ENCODE data around the gene GUCA1A. TPM values are rescaled to one million over a fixed set of nuclear protein-coding genes. Genes with fewer than 3 reads are reported as not detected.

GUCA1A gene
- polyA plus RNA-seq (ENCODE audit: insufficient read length in 3 of 3) = under 1 TPM; 0.15 to 0.23 (median 0.19) TPM
- long read RNA-seq, donor 1 = 0 reads
- long read RNA-seq, donor 2 = 0 reads
- long read RNA-seq, donor 3 = 0 reads
- long read RNA-seq, donor 4 = 0 reads
- long read RNA-seq, donor 5 = 0 reads
- long read RNA-seq, donor 6, partial matches to known transcripts = 12 of 12 reads
- long read RNA-seq, donor 6, other reads (novel, unspliced or antisense) = 0 of 12 reads
- long read RNA-seq, donor 7 = 0 reads
- long read RNA-seq, donor 8 = 0 reads
- long read RNA-seq, donor 9 = 0 reads
- long read RNA-seq, donor 10 = 0 reads
- long read RNA-seq, donor 11 = 0 reads
- long read RNA-seq, donor 12 = 0 reads
- long read RNA-seq, donor 13 = 0 reads
- long read RNA-seq, donor 14 = 0 reads
- long read RNA-seq, donor 15 = 0 reads
- long read RNA-seq, donor 16 = 0 reads

DNA sequence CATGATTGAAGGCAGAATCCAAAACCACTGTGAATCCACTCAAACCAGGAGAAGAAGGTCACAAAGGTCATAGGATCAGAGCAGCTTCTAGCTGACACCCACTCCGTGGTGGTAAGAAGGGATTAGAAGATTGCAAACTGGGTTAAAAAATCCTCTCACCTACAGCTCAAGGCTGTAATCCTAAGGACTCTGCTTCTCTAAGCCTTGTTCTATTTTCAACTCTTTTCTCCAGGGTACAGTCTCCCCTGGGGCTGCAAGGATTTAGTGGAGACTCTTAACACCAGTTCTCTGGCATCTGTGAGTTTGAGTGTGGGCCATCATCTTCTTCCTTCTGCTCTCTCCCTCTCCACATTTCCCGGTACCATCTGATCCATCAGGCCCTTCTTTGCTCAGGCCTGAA lies at the start of gene GUCA1A:
TSS of gene GUCA1A (plus strand) at position 264 of the 400 bp plus-strand sequence. CDS start 250 bp downstream, outside the sequence.
- no peak for DNase-seq (ENCODE audit: extremely low read depth in 1 of 11, low read depth in 9 of 11, low spot score in 4 of 11)

DNA sequence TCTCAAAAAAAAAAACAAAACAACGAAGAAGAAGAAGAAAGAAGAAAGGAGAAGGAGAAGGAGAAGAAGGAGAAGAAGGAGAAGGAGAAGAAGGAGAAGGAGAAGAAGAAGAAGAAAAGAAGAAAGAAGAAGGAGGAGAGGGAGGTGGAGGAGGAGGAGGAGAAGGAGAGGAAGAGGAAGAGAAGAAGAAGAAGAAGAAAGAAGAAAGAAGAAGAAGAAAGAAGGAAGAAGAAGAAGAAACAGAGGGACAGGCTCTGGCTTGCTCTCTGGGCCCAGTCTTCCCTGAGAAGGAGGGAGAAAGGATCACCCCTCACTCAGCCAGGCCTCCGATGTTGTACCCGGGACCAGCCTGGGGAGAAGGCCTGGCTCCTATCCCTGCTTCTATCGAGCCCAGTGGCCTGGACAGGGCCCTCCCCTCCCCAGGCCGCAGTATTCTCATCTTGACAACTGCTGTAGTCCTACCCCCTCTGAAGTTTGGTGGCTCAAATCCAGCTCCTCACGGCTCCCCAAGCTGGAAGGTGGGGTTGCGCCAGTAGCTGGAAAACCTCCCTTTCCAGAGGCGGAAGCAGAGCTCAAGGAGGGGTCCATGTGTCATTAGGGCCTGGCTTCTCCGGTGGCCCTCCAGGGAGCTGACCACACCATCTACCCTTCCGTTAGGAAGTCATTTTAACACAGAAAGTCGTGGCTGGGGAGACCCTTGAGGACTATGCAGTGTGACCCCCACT lies 49.6 kb upstream of the GUCA1A start:
- no peak for DNase-seq (ENCODE audit: extremely low read depth in 1 of 11, low read depth in 9 of 11, low spot score in 4 of 11)

DNA sequence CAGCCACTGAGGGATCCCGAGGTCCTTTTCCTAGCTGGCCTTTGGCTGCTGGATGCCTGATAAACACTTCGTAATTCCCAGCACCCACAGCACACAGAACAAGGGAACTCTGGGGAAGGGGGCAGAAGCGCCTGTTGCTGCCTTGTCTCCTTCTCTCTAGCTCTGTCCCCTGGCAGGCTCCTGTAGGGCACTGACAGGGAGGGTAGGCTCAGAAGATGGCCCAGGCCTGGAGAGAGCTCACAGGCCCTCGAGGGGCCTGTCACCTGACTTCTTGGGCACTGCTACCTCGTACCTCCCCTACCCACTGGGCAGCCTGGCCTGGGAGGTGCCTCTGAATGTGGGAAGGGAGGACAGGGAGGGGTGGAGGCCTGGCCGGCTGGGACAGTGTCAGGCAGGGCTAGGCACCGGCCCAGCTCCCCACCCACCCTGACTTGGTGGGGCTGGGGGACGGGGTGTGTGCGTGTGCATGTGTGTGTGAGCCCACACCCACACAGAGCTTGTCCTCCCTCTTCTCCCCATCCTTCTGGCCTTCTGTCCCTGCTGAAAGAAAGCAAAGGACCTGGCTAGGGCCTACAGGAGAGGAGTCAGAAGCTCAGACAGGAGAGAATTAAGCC lies 48.8 kb upstream of the GUCA1A start:
- no peak for DNase-seq (ENCODE audit: extremely low read depth in 1 of 11, low read depth in 9 of 11, low spot score in 4 of 11)

DNA sequence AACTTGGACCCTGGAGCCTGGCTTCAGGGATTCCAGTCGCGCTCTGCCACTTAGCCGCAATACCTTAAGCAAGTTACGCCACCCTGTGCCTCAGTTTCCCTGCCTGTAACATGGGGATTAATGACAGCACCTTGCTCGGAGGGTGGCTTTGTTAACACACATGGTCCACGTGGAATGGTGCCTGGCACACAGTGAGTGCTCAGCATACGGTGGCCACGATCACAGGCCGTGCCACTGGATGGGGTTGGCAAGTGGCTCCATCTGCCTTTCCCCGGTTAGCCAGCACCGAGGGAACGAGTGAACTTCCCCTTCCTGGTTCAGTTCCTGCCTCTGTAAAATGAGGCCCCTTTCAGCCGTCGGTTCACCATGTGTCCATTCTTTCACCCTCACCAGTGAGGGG lies 47.9 kb upstream of the GUCA1A start:
- no peak for DNase-seq (ENCODE audit: extremely low read depth in 1 of 11, low read depth in 9 of 11, low spot score in 4 of 11)

DNA sequence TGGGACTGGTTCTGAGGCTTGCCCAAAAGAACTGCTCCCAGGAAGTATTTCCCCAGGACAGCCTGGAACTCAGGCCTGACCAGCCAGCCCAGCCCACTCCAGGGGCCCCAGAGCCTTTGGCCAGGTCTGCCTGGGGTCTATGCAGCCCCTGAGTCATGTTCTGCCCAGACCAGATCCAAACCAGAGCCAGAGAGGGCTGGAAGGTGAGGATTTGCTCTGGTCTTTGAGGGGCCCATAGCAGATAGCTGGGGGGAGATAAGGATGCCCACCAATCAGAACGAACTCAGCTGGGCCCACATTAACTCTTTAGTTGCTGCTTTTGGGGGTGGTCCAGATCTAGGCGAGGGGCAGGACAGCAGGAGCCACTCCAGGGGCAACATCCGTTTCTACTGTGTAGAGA lies 47.5 kb upstream of the GUCA1A start:
- DNase-seq (ENCODE audit: extremely low read depth in 1 of 11, low read depth in 9 of 11, low spot score in 4 of 11) = no peak

DNA sequence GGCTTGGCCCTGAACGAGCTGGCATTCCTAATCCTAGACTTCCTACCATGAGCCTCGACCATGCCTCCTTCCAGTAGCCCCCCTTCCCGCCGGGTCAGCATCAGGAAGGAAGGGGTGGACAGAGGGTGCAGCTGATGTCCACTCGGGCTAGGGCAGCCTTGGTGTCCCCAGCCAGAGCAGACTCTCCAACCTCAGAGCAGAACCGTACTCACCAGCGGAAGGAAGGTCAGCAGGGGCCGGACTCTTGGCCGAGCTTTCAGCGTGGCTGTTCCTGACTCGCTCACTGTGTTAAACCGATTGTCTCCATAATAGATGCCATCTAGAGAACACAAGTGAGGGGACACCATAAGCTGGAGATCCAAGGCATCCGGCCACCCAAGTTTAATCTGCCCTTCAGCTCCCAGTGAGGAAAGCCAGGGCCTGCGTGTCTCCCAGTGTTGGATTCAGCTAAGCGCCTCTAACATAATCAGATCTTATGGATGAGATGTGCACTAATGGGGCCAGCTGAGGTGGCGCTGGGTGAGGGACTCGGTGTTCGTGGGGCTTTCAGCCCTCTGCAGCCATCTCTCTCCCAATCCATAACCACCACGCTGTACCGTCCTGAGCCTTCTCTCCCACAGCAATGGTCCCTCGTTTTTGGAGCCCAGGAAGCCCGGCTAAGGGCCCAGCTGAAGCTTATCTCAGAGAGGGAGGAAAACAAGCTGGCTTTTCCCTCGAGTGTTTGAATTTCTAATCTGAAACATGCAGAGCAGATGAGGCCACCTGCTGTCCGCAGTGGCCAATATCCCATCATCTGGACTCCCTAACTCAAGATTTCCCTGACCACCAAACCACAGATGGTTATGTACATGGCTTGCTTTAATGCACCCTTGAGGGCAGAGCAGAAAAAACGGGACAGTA lies 44.5 kb upstream of the GUCA1A start:
- DNase-seq (ENCODE audit: extremely low read depth in 1 of 11, low read depth in 9 of 11, low spot score in 4 of 11) = no peak

DNA sequence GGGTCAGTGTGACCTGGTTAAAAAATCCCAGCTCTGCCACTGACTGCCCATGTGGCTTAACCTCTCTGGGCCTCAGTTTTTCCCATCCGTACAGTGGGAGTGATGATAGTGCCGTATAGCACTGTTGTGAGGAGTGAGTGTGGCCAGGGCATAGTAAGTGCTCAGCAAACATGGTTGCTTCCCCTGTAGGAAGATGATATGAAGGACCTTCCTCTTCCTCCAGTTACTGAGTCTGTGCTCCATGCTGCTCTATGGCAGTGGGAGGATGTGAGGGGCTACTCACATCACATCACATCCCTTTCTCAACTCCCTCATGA lies 43.8 kb upstream of the GUCA1A start:
- no peak for DNase-seq (ENCODE audit: extremely low read depth in 1 of 11, low read depth in 9 of 11, low spot score in 4 of 11)

DNA sequence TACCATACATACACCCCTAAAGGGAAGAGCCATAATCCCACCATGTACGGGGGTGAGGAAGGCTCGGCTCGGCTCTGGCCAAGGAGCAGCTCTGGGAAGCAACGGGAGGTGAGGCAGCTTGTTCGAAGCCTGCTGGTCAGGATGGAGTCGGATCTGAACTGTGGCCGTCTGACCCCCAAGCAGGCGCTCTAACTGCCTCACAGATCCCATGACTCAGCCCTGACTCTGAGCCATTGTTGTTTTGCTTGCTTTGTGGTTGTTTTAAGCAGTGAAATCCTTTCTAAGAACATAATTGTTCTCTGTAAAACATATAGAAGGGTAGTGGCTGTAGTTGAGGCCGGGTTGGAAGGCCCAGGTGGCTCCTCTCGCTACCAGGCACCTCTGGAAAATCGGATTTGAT lies 41.6 kb upstream of the GUCA1A start:
- DNase-seq (ENCODE audit: extremely low read depth in 1 of 11, low read depth in 9 of 11, low spot score in 4 of 11) = no peak

DNA sequence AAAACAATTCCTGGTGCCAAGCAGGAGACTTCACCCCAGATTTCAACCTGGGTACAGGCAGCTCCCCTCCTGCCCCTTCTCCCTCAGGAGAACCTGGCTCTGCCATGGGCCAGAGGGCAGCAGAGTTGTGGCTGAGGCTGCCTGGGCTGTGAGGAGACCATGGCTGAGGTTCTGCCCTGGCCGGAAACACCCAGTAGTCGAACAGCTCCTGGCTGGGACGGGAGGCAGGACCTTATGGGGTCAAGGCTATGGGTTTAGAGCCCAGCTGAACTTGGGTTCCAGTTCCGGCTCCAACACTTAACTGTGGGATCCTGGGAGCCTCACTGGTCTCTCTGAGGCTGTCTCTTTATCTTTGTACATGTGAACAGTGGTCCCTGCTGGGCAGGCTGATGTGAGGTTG lies 39.2 kb upstream of the GUCA1A start:
- DNase-seq (ENCODE audit: extremely low read depth in 1 of 11, low read depth in 9 of 11, low spot score in 4 of 11) = no peak

DNA sequence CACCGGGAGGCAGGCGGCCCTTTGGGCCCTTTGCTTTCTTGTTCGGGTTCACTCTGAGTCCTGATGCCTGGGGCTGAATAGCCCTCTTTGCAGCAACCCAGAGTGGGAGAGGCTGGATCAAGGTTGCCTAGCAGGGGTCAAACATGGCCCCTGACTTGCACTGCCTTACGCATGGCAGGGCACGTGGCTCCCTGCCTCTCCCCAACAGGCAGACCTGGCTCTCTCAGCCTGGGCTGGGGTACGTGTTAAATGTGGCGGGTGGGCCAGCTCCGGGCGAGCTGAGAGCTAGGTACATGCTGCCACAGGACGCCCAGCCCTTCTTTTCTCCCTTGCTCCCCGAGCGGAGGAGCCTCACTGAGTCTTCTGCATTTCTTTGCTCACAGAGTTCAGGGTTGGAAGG lies 38.0 kb upstream of the GUCA1A start:
- no peak for DNase-seq (ENCODE audit: extremely low read depth in 1 of 11, low read depth in 9 of 11, low spot score in 4 of 11)

DNA sequence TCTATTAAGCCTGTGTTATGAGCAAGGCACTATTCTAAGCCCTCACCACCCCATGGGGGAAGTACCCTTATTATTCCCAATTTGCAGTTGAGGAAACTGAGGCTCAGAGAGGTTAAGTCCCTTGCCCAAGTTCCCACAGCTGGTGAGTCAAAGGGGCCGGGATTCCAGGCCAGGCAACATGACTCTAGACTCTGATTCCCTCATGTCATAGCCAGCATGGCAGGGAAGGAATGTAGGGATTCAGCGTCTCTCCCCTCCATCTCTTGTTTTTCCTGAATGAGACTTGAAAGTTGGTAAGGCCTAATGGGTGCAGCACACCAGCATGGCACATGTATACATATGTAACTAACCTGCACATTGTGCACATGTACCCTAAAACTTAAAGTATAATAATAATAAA lies 37.4 kb upstream of the GUCA1A start:
- no peak for DNase-seq (ENCODE audit: extremely low read depth in 1 of 11, low read depth in 9 of 11, low spot score in 4 of 11)

DNA sequence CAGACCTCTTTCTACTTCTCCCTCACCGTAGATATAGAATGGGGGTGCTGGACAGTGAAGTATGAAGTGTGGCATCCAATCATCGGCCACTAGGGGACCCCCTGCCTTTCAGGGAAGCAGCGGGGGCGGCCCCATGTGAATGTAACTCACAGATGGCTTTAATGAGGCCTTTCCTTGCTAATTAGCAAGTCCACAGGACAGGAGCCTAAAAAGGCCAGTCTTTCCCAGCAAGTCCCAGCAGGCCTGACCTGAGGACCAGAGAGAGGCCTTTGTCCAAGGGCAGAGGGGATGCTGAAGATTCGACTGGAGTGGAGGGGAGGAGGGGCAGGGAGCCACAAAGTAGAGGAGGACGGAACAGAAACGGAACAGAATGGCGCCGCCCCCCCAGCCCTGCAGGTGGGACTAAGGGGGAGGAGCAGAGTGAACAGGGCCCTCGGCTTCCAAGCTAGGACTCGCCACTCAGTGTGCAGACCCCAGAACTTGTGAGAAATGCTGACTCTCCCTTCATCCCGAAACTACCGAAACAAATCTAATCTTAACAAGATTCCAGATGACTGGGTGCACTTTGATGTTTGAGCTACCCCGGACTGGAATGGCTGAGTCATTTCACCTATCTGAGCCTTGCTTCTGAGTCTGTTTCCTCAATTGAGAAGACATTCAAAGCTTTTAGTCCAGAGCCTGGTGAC lies 36.5 kb upstream of the GUCA1A start:
- DNase-seq (ENCODE audit: extremely low read depth in 1 of 11, low read depth in 9 of 11, low spot score in 4 of 11) = peak in 1 of 11 donors; percentile 24

DNA sequence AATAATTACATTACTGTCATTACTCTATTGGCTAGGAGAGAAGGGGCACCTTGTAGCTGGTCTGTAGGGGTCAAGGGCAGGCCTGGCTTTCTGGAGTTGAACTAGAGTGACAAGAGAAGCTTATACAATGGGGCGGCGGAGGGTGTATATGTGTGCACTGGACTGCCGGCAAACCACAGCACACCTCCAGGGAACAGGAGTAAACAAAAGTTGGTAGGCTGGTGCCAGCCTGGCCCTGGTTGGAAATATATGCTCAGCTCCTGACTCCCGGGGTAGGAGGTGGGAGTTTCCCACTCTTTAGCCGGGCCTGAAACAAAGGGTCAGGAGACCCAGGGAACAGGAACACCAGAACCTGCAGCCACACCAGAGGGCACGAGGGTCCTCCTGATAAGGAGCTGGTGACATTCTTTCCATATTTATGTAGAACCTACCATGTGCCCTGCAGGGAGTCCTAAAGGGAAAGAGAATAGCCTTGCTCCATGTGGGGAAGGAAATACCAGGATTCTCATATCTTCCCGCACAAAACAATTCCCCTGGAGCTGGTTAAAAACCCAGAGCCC lies 35.9 kb upstream of the GUCA1A start:
- DNase-seq (ENCODE audit: extremely low read depth in 1 of 11, low read depth in 9 of 11, low spot score in 4 of 11) = no peak

DNA sequence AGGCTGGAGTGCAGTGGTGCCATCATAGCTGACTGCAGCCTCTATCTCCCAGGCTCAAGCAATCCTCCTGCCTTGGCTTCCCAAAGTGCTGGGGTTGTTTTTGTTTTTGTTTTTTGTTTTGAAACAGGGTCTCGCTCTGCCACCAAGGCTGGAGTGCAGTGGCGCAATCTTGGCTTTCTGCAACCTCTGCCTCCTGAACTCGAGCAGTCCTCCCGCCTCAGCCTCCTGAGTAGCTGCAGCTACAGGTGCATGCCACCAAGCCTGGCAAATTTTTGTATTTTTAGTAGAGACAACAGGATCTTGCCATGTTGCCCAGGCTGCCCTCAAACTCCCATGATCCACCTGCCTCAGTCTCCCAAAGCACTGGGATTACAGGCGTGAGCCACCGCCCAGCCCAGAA lies 35.0 kb upstream of the GUCA1A start:
- no peak for DNase-seq (ENCODE audit: extremely low read depth in 1 of 11, low read depth in 9 of 11, low spot score in 4 of 11)

DNA sequence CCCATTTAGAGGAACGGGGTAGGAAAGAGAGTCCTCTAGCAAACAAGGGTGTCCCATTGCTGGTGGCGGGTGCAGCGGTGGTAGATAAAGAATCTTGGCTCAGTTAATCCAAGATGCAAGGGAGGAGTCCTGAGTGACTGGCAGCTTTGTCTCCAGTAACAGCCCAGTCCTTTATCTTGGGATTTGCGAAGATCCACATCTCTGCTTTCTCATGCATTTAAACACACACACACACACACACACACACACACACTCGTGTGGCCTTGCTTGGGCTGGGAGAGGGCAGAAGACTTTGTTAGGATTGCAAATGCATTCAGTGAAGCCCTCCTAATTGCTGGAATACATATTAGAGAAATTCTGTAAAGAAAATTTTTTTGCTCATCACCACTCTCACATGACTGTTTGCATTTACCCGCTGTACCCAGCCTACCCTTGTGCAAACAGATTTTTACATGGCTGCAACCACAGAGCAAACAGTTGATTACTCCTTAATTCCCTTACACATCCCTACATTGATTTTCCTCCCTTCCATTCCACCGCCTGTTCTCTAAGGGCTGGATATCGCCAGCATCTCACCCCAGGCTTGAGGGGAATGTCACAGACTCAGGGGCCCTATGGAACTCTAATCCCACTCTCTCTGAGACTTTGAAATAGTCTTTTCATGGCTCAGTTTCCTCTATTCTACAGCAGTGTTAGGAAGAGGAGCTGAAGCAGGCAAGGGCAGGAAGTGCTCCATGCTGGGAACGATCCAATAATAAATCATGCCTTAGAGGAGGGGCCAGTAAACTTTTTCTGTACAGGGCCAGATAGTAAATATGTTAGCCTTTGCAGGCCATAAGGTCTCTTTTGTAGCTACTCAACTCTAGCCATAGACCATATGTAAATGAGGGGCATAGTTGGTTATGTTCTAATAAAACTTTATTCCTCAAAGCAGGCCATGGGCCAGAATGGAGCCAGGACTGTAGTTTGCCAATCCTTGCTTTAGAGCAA lies 34.2 kb upstream of the GUCA1A start:
- DNase-seq (ENCODE audit: extremely low read depth in 1 of 11, low read depth in 9 of 11, low spot score in 4 of 11) = no peak

DNA sequence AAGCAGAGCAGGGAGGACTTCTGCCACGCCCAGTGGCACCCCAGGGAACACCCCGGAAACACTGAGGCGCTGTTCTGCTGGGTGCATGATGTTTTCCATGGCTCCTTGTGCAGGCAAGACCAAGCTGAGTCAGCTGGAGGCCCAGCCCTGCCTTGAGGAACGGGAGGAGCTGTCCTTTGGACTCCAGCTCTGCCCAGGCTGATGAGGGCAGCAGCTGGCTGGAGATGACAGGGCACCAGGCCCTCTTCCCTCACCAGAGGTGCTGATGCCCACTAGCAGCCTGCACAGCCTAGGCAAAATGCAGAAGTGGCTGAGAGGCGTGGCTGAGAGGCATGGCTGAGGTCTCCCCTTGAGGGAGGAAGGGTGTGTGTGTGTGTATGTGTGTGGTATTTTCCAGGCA lies 33.1 kb upstream of the GUCA1A start:
- no peak for DNase-seq (ENCODE audit: extremely low read depth in 1 of 11, low read depth in 9 of 11, low spot score in 4 of 11)
